HEK293T (cell line): ENCODE data around the gene ASXL1.
"Not testable (repeated sequence)": the region's sequence is repeated elsewhere in the genome, so short reads cannot be mapped to it uniquely, and the experiment has no call there.

Source experiments
- CTCF ChIA-PET: fragments of 350-600 bp; formaldehyde crosslinking; extraction: SDS; loops from one replicate; lab custom pipeline; 2021; ENCODE audit warnings: antibody characterized with exemption, inconsistent platforms; lab: Yijun Ruan, JAX
- POLR2A ChIA-PET: fragments of 350-600 bp; formaldehyde crosslinking; extraction: SDS; loops from one replicate; lab custom pipeline; 2020; ENCODE audit warnings: antibody characterized with exemption, inconsistent platforms; lab: Yijun Ruan, JAX
- DNase-seq: peaks from one replicate; pipeline ENCODE4 v3.0.0; 2012; ENCODE audit warnings: mixed read lengths; ENCODE audit errors: extremely low spot score
- ARNT ChIP-seq: fragments of 450-650 bp; IDR thresholded peaks from 2 replicates; pipeline ENCODE4 v1.6.1; 2017; ENCODE audit warnings: mild to moderate bottlenecking
- BHLHE40 ChIP-seq: fragments of 450-650 bp; IDR thresholded peaks from 2 replicates; pipeline ENCODE4 v1.6.1; 2016; ENCODE audit warnings: mild to moderate bottlenecking, moderate library complexity, borderline replicate concordance
- CTBP1 ChIP-seq: fragments of 450-650 bp; IDR thresholded peaks from 2 replicates; pipeline ENCODE4 v1.6.1; 2016; ENCODE audit warnings: borderline replicate concordance
- ELF4 ChIP-seq: fragments of 450-650 bp; IDR thresholded peaks from 2 replicates; pipeline ENCODE4 v1.6.1; 2017; ENCODE audit warnings: antibody characterized with exemption
- FOXA1 ChIP-seq: fragments of 450-650 bp; IDR thresholded peaks from 2 replicates; pipeline ENCODE4 v1.6.1; 2016; ENCODE audit warnings: mild to moderate bottlenecking
- FOXK2 ChIP-seq: fragments of 450-650 bp; IDR thresholded peaks from 2 replicates; pipeline ENCODE4 v1.6.1; 2016; ENCODE audit warnings: mild to moderate bottlenecking
- FOXM1 ChIP-seq: fragments of 450-650 bp; IDR thresholded peaks from 2 replicates; pipeline ENCODE4 v1.6.1; 2017; ENCODE audit warnings: mild to moderate bottlenecking, borderline replicate concordance
- HDGF ChIP-seq: fragments of 450-650 bp; IDR thresholded peaks from 2 replicates; pipeline ENCODE4 v1.6.1; 2017; ENCODE audit warnings: antibody characterized with exemption, borderline replicate concordance
- L3MBTL2 ChIP-seq: fragments of 450-650 bp; conservative IDR thresholded peaks from 2 replicates; pipeline ENCODE4 v1.6.1; 2016; ENCODE audit warnings: mild to moderate bottlenecking
- LEF1 ChIP-seq: fragments of 450-650 bp; IDR thresholded peaks from 2 replicates; pipeline ENCODE4 v1.6.1; 2017; ENCODE audit warnings: mild to moderate bottlenecking, borderline replicate concordance
- NFRKB ChIP-seq: fragments of 450-650 bp; IDR thresholded peaks from 2 replicates; pipeline ENCODE4 v1.6.1; 2016; ENCODE audit warnings: mild to moderate bottlenecking, moderate library complexity
- SP1 ChIP-seq: fragments of 450-650 bp; IDR thresholded peaks from 2 replicates; pipeline ENCODE4 v1.6.1; 2017
- SUZ12 ChIP-seq: fragments of 450-650 bp; IDR thresholded peaks from 2 replicates; pipeline ENCODE4 v1.6.1; 2016; ENCODE audit warnings: mild to moderate bottlenecking
- TARDBP ChIP-seq: fragments of 450-650 bp; IDR thresholded peaks from 2 replicates; pipeline ENCODE4 v1.6.1; 2016
- ZNF384 ChIP-seq: fragments of 450-650 bp; IDR thresholded peaks from 2 replicates; pipeline ENCODE4 v1.6.1; 2016
- TF ChIP-seq, protein P1 (sequence below): fragments of 450-650 bp; IDR thresholded peaks from 2 replicates; pipeline ENCODE4 v1.6.1; 2016

ASXL1 gene

GRCh38 chr20:32344835-32345506 lies 13.2 kb upstream of the ASXL1 start:
- no peak for DNase-seq
- ChIA-PET CTCF (no interaction called here), POLR2A (interaction anchor here (1.4 kb wide), 1 partner anchor 13 kb away, joined by 7 read pairs; the partner anchor contains the start of gene ASXL1)
- TF ChIP-seq NFRKB (no peak), L3MBTL2 (peak; percentile 70)

DNA sequence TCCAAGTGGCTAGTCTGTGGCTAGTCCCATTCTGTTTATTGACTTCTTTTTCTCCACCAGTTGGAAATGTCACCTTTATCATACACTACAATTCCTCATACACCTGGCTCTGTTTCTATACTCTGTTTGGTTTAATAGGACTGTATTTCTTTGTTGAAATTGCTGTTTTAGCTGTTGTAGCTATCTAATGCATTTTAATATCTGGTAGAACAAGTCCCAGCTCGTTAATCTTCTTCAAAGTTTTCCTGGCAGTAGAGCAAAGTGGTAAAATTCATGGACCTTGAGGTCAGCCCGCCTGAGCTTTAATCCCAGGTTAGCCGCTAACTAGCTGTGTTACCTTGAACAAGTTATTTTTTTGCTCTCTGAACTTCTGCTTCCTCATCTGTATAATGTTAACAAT lies 9.9 kb upstream of the ASXL1 start:
- CTCF ChIA-PET: no interaction called here
- TF ChIP-seq ZNF384 (no peak), LEF1 (no peak), BHLHE40 (no peak), ARNT (no peak), CTBP1 (no peak), FOXA1 (no peak), SP1 (no peak), FOXK2 (no peak), SUZ12 (no peak), ELF4 (no peak)
- TF ChIP-seq, protein P1, sequence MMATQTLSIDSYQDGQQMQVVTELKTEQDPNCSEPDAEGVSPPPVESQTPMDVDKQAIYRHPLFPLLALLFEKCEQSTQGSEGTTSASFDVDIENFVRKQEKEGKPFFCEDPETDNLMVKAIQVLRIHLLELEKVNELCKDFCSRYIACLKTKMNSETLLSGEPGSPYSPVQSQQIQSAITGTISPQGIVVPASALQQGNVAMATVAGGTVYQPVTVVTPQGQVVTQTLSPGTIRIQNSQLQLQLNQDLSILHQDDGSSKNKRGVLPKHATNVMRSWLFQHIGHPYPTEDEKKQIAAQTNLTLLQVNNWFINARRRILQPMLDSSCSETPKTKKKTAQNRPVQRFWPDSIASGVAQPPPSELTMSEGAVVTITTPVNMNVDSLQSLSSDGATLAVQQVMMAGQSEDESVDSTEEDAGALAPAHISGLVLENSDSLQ: no peak
- POLR2A ChIA-PET: no interaction called here
- no peak for DNase-seq

GRCh38 chr20:32350421-32350820 lies 7.7 kb upstream of the ASXL1 start:
- TF ChIP-seq LEF1 (no peak), CTBP1 (no peak), FOXK2 (no peak), TARDBP (no peak), ELF4 (no peak), ZNF384 (no peak), FOXA1 (no peak), SP1 (no peak), FOXM1 (no peak), L3MBTL2 (no peak), ARNT (no peak)
- TF ChIP-seq, protein P1: no peak
- ChIA-PET POLR2A (no interaction called here), CTCF (no interaction called here)
- no peak for DNase-seq

GRCh38 chr20:32352121-32352720 lies 5.9 kb upstream of the ASXL1 start:
- ChIA-PET POLR2A (no interaction called here), CTCF (no interaction called here)
- TF ChIP-seq LEF1 (no peak), FOXM1 (no peak), ARNT (no peak), NFRKB (no peak), ZNF384 (no peak)
- no peak for DNase-seq

DNA sequence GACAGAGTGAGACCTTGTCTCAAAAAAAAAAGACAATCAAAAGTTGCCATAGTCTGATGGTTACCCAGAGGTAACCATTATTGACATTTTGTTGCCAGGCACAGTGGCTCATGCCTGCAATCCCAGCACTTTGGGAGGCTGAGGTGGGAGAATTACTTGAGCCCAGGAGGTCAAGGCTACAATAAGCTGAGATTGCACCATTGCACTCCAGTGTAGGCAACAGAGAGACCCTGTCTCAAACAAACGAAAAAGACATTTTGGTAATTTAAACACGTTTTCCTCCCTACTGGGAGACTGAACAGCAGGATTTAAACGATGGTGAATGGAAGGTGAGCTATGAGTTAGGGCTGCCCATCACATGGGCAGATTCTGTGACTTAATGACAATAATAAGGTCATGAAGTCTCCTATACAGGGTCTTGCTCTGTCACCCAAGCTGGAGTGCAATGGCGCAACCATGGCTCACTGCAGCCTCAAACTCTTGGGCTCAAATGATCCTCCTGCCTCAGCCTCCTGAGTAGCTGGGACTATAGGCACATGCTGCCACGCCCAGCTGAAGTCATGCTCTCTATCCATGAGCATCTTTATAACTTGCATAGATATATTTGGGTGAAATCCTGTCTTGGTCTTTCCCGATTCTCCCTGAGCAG lies 4.2 kb upstream of the ASXL1 start:
- ChIA-PET CTCF (interaction anchor here (0.6 kb wide), 1 partner anchor 597 kb away, joined by 3 read pairs; no protein-coding TSS in a partner anchor), POLR2A (no interaction called here)
- DNase-seq: no peak
- no peak for TF ChIP-seq FOXM1
- no peak for TF ChIP-seq SUZ12
- no peak for TF ChIP-seq HDGF
- TF ChIP-seq FOXK2: no peak
- no peak for TF ChIP-seq L3MBTL2
- TF ChIP-seq TARDBP: no peak
- TF ChIP-seq ELF4: no peak
- TF ChIP-seq FOXA1: no peak
- TF ChIP-seq BHLHE40: no peak

- no peak for TF ChIP-seq NFRKB
- no peak for DNase-seq
- ChIA-PET CTCF (no interaction called here), POLR2A (no interaction called here)
Measured at GRCh38 chr20:32354592-32355416, 3.3 kb upstream of the ASXL1 start.

DNA sequence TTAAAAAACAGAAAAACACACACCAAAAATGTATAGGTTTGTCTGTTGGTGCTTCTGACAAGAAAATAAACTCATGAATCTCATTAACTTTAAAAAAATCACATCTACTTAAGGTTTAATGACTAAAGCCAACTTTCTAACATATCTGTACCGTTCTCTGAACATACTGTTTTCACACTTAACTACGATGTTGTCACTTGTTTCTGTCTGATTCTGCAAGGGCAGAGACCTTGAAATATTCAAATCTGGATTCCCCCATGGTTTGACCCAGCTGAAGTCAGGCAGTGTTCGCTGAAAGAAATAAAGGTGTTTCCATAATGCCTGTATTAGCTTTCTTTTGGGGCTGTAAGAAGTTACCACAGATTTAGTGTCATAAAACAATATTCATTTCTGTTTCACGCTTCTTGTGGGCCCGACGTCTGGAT lies 2.7 kb upstream of the ASXL1 start:
- ChIA-PET CTCF (no interaction called here), POLR2A (no interaction called here)
- TF ChIP-seq NFRKB (no peak), HDGF (no peak), LEF1 (no peak), SP1 (no peak), ZNF384 (no peak), TARDBP (no peak), ELF4 (no peak), FOXA1 (no peak), SUZ12 (no peak), ARNT (no peak), FOXM1 (no peak), BHLHE40 (no peak), FOXK2 (no peak), L3MBTL2 (no peak), CTBP1 (no peak)
- TF ChIP-seq, protein P1: no peak
- DNase-seq: no peak

DNA sequence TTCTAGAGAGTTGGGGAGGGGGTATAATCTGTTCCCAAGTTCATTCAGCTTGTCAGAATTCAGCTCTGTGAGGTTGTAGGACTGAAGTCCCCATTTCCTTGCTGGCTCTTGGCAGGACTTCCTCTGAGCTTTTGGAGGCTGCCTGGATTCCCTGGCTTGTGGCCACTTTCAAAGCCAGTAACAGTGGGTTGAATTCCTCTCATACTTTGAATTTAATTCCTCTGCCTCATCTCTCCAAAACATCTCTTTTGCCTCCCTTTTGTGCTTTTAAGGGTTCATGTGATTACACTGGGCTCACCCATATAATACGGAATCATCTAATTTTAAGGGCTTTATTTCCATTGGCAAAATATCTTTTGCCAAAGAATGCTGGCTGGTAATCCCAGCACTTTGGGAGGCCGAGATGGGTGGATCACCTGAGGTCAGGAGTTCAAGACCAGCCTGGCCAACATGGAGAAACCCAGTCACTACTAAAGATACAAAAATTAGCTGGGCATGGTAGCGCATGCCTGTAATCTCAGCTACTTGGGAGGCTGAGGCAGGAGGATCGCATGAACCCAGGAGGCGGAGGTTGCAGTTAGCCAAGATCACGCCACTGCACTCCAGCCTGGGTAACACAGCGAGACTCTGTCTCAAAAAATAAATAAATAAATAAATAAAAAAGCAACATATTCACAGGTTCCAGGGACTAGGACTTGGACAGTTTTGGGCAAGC lies 2.1 kb upstream of the ASXL1 start:
- POLR2A ChIA-PET: not testable (repeated sequence)

More for the DNA sequence above, 2.1 kb upstream of the ASXL1 start:
- DNase-seq, CTCF ChIA-PET: not testable (repeated sequence)
